ENCODE measurements around the gene ZNF2. TPM values are rescaled to one million over a fixed set of nuclear protein-coding genes. Genes with fewer than 3 reads are reported as not detected.

Gene ZNF2
- polyA plus RNA-seq, 1 donor from 2014 or later, result 4.1 TPM

DNA sequence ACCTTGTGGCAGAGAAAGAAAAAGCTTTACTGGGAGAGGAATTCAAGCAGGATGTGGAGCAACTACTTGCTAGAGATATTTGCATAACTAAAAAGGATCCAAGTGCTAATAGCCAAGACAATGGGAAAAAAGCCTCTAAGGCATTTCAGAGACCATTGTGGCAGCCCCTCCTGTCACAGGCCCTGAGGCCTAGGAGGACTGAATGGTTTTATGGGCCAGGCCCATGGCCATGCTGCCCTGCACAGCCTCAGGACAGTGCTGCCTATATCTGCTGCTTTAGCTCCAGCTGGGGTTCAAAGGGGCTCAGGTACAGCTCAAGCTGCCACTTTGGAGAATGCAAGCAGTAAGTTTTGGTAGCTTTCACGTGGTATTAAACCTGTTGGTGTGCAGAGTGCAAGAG lies 26.9 kb upstream of the ZNF2 start:
- Histone ChIP-seq H3K9ac (ENCODE audit: low read length) (no peak overlapping the region), H3K79me2 (replicated peaks; ENCODE audit: insufficient read depth, low read length) (no peaks in the 10 kb centered on the region), H3K4me3 (ENCODE audit: low read length) (no peak overlapping the region), H3F3A (ENCODE audit: insufficient read depth, low read length, poor library complexity, severe bottlenecking) (no peaks in the 10 kb centered on the region), H3K27me3 (ENCODE audit: insufficient read depth, low read depth, low read length) (no peaks in the 10 kb centered on the region), H4K20me1 (ENCODE audit: insufficient read depth) (no peaks in the 10 kb centered on the region), H3K9me3 (ENCODE audit: low read length) (peaks cover 19% of the 10 kb centered on the region), H3K27ac (ENCODE audit: low read length) (no peak overlapping the region), H3K9me2 (ENCODE audit: insufficient read depth, low read length) (no peaks in the 10 kb centered on the region), H3K4me2 (ENCODE audit: low read length) (no peak overlapping the region), H2AFZ (ENCODE audit: low read depth, low read length) (no peak overlapping the region), H3K36me3 (ENCODE audit: insufficient read depth, low read length) (no peaks in the 10 kb centered on the region)
- TF ChIP-seq RAD21 (conservative IDR thresholded peaks at IDR 0.05) (no peak), MXI1 (conservative IDR thresholded peaks at IDR 0.05; ENCODE audit: poor library complexity, severe bottlenecking) (no peak), TAF1 (IDR thresholded peaks at IDR 0.05; ENCODE audit: low read depth) (no peak)

DNA sequence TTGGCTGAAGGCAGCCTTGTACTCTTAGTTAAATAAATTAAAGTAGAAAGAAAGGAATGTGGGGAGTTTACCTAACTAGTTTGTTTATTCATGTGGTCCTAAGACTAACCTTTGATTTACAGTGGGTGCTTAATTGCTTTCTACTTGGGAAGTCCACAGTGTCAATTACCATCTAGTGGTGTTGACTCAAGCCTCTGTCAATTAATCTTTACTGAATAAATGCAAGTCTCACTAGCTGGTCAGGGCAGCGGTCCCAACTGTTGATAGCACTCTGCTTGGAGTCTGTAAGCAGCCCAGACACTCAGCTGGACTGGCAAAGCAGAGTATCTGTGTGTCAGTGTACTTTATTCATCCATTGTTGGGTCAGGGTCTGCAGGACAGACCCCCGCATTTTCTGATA lies 21.8 kb upstream of the ZNF2 start:
- TF ChIP-seq, protein P1, sequence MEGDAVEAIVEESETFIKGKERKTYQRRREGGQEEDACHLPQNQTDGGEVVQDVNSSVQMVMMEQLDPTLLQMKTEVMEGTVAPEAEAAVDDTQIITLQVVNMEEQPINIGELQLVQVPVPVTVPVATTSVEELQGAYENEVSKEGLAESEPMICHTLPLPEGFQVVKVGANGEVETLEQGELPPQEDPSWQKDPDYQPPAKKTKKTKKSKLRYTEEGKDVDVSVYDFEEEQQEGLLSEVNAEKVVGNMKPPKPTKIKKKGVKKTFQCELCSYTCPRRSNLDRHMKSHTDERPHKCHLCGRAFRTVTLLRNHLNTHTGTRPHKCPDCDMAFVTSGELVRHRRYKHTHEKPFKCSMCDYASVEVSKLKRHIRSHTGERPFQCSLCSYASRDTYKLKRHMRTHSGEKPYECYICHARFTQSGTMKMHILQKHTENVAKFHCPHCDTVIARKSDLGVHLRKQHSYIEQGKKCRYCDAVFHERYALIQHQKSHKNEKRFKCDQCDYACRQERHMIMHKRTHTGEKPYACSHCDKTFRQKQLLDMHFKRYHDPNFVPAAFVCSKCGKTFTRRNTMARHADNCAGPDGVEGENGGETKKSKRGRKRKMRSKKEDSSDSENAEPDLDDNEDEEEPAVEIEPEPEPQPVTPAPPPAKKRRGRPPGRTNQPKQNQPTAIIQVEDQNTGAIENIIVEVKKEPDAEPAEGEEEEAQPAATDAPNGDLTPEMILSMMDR (IDR thresholded peaks at IDR 0.05; ENCODE audit: poor library complexity, severe bottlenecking), result no peak
- TF ChIP-seq, protein P2, sequence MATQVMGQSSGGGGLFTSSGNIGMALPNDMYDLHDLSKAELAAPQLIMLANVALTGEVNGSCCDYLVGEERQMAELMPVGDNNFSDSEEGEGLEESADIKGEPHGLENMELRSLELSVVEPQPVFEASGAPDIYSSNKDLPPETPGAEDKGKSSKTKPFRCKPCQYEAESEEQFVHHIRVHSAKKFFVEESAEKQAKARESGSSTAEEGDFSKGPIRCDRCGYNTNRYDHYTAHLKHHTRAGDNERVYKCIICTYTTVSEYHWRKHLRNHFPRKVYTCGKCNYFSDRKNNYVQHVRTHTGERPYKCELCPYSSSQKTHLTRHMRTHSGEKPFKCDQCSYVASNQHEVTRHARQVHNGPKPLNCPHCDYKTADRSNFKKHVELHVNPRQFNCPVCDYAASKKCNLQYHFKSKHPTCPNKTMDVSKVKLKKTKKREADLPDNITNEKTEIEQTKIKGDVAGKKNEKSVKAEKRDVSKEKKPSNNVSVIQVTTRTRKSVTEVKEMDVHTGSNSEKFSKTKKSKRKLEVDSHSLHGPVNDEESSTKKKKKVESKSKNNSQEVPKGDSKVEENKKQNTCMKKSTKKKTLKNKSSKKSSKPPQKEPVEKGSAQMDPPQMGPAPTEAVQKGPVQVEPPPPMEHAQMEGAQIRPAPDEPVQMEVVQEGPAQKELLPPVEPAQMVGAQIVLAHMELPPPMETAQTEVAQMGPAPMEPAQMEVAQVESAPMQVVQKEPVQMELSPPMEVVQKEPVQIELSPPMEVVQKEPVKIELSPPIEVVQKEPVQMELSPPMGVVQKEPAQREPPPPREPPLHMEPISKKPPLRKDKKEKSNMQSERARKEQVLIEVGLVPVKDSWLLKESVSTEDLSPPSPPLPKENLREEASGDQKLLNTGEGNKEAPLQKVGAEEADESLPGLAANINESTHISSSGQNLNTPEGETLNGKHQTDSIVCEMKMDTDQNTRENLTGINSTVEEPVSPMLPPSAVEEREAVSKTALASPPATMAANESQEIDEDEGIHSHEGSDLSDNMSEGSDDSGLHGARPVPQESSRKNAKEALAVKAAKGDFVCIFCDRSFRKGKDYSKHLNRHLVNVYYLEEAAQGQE (IDR thresholded peaks at IDR 0.05; ENCODE audit: borderline replicate concordance), result no peak
- no peak for TF ChIP-seq EP300 (conservative IDR thresholded peaks at IDR 0.05; ENCODE audit: poor library complexity, severe bottlenecking)
- TF ChIP-seq RAD21 (conservative IDR thresholded peaks at IDR 0.05), result no peak
- TF ChIP-seq MXI1 (conservative IDR thresholded peaks at IDR 0.05; ENCODE audit: poor library complexity, severe bottlenecking), result no peak
- no peak for TF ChIP-seq EZH2 (IDR thresholded peaks at IDR 0.05; ENCODE audit: borderline replicate concordance, insufficient read depth, low read length, poor library complexity, severe bottlenecking)
- no peak for TF ChIP-seq SMC3 (conservative IDR thresholded peaks at IDR 0.05; ENCODE audit: poor library complexity)
- TF ChIP-seq POLR2AphosphoS5 (IDR thresholded peaks at IDR 0.05), result no peak
- TF ChIP-seq TAF1 (IDR thresholded peaks at IDR 0.05; ENCODE audit: low read depth), result no peak
- Histone ChIP-seq H3K9me3 (ENCODE audit: low read length) (peaks cover 36% of the 10 kb centered on the region), H3K36me3 (ENCODE audit: insufficient read depth, low read length) (peaks cover 24% of the 10 kb centered on the region), H2AFZ (ENCODE audit: low read depth, low read length) (no peak overlapping the region), H3K27ac (ENCODE audit: low read length) (no peak overlapping the region), H3F3A (ENCODE audit: insufficient read depth, low read length, poor library complexity, severe bottlenecking) (no peaks in the 10 kb centered on the region), H3K27me3 (ENCODE audit: insufficient read depth, low read depth, low read length) (no peaks in the 10 kb centered on the region), H3K4me2 (ENCODE audit: low read length) (no peak overlapping the region), H3K9ac (ENCODE audit: low read length) (no peak overlapping the region), H4K20me1 (ENCODE audit: insufficient read depth) (no peaks in the 10 kb centered on the region), H3K79me2 (replicated peaks; ENCODE audit: insufficient read depth, low read length) (no peaks in the 10 kb centered on the region), H3K4me3 (ENCODE audit: low read length) (no peak overlapping the region), H3K9me2 (ENCODE audit: insufficient read depth, low read length) (no peaks in the 10 kb centered on the region)
